ENCODE data around the gene AUNIP. TPM values are rescaled to one million over a fixed set of nuclear protein-coding genes. Genes with fewer than 3 reads are reported as not detected.
"Not testable (repeated sequence)": the region's sequence is repeated elsewhere in the genome, so short reads cannot be mapped to it uniquely, and the experiment has no call there.

The AUNIP gene
- total RNA-seq, 1 donor from 2014 or later: 0.26 TPM

DNA sequence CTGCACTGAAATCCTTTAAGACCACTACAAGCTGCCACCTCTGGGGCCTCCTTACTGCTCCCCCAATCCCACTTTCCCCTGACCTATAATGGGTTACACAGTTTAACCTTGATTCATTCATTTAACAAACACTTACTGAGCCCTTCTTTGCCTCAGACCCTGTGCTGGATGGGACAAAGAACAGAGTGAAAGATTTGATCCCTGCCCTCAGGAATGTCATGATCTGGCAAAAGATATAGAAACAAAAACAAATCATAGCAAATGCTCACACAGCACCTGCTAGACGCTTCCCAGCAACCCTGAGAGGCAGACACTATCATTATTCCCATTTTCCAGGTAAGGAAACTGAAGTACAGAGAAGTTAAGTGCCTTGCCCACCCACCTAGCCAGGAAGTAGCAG, 7.0 kb upstream of the AUNIP start:
- DNase-seq (ENCODE audit: low spot score): no peak

DNA sequence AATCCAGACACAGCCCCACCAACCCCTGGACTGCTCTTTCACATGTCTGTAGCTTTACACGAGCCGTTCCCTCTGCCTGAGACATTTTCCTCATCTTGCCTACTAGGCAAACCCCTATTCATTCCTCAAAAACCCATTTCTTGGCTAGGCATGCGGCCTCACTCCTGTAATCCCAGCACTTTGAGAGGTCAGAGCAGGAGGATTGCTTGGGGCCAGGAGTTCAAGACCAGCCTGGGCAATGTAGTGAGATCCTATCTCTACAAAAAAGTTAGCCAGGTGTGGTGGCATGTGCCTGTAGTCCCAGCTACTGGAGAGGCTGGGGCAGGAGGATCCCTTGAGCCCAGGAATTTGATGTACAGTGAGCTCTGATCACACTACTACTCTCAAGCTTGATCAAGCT, 5.2 kb upstream of the AUNIP start:
- DNase-seq (ENCODE audit: low spot score): no peak

DNA sequence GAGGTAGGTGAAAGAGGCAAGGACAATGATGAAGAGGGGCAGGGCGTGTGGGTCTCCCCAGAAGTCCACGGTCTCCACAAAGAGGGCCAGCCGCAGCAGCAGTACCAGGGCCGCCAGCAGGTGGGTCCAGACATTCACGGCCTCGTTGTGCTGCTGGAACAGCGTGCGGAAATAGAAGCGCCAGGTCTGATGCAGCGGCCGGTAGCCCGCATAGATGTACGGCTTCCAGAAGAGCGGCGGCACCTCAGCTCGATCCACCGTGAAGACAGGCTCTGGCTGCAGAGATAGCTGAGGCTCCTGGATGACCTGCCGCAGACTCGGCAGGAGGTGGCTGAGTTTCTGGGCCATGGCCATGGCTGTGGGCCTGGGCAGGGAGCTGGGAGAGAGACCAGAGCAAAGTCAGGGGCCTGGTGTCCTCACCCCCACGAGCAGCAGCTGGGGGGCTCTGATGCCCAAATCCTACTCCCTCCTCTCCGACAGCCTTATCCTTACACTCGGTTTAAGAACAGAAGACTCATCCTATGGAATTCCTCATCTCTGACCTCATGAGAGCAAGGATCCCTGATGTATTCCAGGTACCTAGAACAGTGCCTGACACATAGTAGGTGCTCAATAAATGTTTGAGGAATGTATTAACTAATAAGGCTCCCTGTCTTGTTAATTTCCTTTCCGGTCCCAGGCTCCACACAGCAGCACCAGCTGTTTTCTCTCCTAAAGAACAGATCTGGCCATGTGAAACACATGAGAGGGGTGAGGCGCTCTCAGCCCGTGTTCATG, 4.4 kb upstream of the AUNIP start:
- no peak for DNase-seq (ENCODE audit: low spot score)

DNA sequence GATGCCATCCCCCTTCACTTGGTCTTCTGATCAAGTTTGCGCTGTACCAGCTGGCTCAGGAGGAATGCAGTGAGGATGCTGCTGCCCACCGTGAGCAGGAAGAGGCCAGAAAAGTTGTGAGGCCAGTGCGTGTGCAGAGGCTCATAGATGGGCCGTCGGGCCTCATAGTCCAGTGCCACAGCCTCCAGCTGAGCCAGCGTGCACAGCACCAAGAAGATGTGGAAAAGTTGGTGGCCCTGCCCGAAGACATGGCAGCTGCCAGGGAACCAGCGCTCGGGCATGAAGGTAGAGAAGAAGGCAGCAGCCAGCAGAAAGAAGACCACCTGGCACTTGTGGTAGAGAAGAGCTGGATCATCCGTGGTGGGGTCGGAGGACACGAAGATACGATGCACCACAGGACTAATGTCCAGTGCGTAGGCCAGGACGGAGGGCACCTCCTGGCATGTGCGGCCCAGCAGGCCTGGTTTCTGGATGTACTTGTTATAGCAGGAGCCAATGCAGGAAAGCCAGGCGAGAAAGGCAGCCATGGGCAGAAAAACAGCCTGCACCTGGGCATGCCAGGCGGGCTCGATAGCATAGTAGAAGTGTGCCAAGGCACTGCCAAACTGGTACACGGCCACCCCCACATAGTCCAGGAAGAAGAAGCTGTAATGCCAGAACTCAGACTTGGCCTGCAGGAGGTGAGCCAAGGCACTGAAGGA, 3.7 kb upstream of the AUNIP start:
- no peak for DNase-seq (ENCODE audit: low spot score)

DNA sequence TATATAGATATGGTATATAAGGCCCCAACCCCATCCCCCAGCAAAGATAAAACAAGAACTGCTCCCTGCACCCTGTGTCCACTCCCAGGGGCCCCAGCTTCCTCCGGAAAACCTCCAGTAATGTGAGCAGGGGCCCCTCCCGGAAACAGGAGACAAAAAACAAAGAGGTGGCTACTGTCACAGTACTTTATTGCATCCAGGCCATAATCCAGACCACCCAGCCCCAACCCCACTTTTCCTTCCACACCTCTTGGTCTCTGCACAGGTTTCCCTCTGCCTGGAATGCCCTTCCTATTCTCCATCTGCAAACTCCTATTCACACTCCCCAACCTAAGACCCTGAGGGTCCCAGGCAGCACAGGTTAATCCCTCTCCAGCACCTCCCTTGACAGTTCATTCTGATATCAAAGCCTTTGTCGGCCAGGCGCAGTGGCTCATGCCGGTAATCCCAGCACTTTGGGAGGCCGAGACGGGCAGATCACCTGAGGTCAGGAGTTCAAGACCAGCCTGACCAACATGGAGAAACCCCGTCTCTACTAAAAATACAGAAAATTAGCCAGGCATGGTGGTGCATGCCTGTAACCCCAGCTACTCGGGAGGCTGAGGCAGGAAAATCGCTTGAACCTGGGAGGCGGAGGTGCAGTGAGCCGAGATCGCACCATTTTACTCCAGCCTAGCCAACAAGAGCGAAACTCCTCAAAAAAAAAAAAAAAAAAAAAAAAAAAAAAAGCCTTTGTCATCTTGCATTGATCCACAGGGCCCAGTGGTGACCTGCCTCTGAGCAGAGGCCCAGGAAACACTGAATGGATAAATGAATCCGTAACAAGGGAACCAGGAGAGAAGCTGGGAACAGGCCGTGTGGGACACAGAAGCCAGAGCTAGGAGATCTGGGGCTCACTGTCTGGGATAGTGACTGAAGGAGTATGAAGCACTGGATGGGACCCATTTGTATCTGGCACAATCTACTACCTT, 2.3 kb upstream of the AUNIP start:
- no peak for DNase-seq (ENCODE audit: low spot score)

DNA sequence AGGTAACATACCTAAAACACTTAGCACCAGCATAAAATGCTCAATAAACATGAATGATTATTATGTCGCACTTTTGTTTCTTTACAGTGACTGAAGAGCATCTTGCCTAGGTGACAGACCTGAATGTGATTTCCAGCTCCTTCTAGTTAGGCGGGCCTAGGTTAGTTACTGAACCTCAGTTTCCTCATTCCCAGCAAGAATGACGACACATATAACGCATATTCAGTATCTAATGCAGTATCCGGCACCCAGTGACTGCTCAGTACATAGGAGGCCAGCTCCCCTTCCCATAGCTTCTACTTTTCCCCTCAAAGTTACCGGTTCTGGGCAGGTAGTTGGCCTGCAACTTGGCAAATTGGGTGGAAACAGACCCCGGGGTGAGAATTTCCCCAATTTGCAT, 763 bp downstream of the AUNIP start:
- no peak for DNase-seq (ENCODE audit: low spot score)

DNA sequence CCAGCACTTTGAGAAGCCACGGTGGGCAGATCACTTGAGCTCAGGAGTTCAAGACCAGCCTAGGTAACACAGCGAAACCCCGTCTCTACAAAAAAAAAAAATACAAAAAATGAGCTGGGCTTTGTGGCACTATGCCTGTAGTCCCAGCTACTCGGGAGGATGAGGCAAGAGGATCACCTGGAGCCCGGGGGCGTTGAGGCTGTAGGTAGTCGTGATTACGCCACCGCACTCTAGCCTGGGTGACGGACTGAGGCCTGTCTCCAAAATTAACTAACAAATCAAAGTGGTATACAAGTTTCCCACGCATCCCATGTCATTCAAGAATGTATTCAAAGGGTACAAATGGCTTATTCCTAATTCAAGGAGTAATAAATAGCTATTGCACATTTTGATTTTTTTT, 2.4 kb downstream of the AUNIP start:
- no peak for DNase-seq (ENCODE audit: low spot score)

DNA sequence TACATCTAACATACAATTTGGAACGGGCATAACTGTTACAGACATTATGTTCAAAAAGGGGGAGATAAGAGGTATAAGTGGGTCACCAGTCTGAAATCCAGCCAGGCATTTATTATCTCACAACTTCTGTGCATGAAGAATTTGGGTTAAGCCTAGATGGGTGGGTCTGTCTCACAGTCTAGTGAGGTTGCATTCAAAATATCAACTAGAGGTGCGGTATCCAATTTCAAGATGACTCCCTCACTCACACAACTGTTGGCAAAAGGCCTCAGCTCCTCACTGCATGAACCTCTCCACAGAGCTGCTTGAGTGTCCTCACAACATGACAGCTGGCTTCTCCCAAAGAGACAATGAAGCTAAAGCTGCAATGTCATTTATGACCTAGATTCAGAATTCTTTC, 4.7 kb downstream of the AUNIP start:
- DNase-seq (ENCODE audit: low spot score): no peak

DNA sequence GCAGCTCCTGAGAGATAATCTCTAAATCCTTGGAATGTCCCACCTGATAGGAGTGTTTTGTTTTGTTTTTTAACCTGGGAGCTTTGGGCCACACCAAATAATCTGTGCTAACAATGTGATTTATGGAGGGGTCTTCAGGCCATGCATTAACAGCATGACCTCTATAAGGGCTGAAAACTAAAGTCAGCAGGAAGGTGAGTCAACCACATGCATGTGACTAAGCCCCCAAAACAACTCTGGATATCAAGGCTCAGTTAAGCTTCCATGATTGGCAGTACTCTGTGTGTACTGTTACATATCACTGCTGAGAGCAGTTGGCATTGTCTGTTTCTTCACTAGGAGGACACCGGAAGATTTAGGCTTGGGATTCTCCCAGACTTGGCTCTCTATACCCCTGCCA, 10.7 kb downstream of the AUNIP start:
- no peak for DNase-seq (ENCODE audit: low spot score)

DNA sequence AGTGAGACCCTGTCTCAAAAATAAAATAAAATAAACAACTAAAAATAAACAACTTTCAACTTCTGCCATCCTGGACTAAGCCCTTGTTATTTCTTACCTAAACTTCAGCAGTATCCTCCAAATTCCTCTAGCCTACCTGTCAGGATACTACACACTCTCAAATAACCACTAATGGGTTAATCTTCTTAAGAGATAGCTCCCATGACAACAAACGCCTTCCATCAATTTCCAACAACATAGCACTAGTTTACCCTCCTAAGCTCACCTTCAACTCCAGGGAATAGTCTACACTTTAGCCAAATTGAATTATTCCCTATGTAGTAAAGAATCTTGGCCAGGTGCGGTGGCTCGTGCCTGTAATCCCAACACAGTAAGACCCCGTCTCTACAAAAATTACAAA, 11.3 kb downstream of the AUNIP start:
- DNase-seq (ENCODE audit: low spot score): no peak

DNA sequence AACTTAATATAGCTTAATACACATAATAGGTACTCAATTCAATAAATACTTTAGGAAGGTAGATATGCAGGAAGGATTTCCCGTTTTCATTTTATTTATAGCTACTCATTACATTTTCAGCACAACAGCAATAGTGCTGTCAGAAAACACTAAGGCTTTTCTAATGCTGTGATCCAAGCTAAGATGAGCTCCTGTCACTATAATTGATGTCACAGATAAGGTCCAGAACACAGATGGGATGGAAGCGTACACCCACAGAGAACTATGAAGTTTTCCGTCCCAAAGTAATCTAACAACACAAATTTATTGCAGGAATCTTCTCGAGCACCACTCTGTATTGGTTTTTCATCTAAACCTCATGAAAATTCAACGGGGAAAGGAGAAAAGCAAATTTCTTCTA, 13.6 kb downstream of the AUNIP start:
- no peak for DNase-seq (ENCODE audit: low spot score)

DNA sequence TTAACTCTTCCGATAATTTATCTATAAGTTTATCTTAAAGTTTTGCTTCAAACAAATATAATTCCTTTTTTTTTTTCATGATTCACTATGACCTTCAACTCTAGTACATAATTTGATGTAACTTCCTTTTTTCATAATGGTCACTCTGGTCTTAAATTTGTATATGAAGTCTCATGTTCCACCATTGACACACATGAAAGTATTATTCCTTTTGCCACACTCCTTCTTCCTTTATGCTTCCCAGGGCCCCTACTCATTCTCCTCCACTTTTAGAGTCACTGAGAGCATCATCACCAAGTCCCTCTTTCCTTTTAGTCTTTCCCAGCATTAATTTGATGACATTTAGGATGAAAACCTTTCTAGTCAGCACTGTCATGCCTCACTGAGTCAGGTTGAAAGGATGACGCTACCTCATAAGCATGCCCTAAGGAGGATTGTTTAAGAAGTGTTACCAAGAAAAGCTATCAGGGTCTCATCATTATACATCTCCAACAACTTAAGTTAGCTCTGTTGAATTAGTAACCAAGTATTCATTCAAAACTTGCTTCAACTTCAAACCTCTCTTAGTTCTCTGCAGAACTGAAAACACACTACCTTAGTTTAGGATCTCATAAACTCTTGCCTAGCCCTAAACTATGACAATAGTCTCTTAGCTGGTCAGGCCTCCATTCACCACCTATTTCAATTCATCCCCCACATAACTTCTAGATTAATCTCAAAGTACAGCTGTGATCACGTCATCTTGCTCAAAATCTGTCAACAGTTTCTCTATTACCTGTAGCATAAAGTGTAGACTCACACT, 14.5 kb downstream of the AUNIP start:
- no peak for DNase-seq (ENCODE audit: low spot score)

DNA sequence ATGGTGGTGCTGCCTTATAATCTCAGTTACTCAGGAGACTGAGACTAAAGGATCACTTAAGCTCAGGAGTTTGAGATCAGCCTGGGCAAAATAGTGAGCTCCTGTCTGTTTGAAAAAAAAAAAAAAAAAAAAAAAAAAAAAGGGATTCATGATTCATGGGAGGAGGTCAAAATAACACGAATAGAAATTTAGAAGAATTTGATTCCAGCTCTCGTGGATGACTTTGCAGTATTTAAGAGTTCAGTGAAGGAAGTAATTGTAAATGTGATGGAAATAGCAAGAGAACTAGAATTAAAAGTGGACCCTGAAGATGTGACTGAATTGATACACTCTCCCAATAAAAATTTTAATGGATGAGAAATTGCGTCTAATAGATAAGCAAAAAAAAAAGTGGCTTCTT, 15.8 kb downstream of the AUNIP start:
- no peak for DNase-seq (ENCODE audit: low spot score)

DNA sequence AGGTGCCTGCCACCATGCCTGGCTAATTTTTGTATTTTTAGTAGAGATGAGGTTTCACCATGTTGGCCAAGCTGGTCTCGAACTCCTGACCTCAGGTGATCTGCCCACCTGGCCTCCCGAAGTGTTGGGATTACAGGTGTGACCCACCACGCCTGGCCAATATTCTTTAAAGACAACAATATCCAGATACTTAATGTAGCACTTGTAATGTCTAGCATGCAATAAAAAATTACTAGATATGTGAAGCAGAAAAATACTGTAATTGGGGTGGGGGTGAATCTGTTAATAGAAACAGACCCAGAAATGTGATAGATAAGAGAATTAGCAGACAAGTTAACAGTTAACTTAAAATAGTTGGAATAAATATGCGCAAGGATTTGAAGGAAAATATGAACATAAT, 19.4 kb downstream of the AUNIP start:
- not testable (repeated sequence) for DNase-seq (ENCODE audit: low spot score)

DNA sequence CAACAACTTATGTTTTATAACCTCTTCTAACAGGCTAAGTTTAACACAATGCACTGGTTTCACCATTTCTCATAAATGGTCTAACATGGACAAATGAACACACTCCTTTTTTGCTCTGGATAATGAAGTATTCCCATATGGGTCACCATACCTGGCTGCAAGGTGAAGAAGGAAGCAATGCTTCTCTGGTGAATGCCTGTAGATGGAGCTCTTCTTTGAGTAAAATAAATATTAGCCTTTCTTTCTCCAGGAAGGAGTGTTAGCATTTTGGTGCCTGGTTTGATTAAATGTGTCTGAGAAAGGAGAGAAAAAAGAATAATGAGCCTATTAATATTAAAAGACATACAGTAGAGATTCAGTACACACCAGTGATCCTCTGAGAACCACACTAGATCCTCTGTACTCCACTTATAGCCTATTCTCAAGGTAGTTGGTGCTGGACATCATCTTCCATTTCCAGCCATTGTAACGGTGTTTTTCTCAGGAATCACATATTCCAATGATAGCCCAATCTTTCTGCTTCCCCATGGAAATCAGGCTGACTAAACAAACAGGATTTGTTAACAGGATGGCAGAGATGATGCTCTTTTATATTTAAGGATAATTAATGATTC, 21.9 kb downstream of the AUNIP start:
- no peak for DNase-seq (ENCODE audit: low spot score)

DNA sequence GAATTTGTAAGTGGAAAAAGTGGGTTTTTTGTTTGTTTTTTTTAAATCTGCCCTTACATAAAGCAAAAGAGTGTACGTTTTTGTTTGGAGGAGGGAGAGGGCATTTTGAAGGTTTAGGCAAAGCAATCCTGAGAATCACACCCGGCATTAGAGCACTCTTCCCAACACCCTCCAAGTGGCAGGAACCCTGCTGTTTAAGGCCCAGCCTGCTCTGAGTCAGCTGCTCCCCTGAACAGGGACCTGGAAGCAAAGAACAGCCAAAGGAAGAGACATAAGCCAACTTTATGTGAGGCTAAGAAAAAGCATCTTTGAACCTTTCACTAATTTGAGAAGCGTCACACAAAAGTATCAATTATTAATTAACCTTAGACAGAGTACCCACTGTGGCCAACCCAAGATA, 22.6 kb downstream of the AUNIP start:
- DNase-seq (ENCODE audit: low spot score): no peak

DNA sequence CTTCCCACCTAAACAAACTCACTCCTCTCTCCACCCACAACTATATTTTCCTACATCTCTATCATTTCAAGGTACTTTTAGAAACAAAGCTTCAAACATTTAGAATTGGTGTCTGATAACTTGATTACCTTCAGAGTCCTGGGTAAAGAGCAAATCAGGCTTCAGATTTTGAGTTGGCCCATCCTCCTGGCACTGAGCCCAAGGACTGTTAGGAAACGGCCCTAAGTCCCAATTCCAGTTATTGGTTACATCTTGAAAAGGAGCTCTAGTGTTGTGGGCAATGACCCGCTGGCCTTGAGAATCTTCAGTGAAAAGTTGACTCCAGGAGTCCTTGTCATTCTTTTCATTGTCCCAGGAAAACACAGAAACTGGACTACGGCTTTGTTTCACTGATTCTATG, 24.4 kb downstream of the AUNIP start:
- DNase-seq (ENCODE audit: low spot score): no peak

DNA sequence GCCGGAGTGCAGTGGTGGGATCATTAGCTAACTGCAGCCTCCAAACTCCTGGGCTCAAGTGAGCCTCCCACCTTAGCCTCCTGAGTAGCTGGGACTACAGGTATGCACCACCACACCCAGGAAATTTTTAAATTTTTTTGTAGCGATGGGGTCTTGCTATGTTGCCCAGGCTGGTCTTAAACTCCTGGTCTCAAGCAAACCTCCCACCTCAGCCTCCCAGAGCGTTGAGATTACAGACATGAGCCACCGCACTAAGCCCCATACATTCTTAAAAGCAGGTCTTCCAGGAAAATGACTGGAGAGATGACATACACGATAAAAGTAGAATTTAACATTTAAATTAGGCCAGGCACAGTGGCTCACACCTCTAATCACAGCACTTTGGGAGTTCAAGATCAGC, 26.1 kb downstream of the AUNIP start:
- DNase-seq (ENCODE audit: low spot score): no peak

DNA sequence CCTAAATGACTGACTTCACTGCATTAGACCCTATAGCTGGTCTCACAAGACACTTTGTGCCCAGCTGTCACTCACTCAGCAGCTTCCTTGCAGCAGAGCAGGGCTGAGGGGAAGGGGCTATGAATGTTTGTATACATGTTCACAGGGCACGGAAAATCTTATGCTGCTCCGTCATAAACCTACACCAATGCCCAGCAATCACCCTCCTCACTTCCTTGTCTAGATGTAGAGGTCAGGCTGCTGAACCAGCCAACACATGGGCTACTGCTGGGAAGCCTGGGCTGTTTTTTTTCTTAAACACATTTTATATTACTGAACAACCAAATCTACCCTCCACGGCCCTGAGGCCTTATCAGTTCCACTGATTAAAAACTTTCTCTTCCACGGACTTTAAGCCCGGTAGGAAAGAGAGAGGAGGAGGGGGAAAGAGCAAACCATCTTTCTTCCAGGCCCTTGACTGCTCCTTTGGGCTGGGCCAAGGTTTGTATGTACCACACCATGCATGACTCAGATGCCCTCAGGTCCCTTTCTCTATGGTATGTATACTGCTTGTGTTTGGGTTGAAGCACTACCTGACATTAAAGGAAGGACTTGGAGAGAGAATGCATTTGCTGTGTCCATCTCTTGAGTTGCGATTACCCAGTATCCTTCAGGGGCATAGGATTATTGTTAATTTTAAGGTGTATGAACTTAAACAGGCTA, 26.8 kb downstream of the AUNIP start:
- DNase-seq (ENCODE audit: low spot score): no peak

DNA sequence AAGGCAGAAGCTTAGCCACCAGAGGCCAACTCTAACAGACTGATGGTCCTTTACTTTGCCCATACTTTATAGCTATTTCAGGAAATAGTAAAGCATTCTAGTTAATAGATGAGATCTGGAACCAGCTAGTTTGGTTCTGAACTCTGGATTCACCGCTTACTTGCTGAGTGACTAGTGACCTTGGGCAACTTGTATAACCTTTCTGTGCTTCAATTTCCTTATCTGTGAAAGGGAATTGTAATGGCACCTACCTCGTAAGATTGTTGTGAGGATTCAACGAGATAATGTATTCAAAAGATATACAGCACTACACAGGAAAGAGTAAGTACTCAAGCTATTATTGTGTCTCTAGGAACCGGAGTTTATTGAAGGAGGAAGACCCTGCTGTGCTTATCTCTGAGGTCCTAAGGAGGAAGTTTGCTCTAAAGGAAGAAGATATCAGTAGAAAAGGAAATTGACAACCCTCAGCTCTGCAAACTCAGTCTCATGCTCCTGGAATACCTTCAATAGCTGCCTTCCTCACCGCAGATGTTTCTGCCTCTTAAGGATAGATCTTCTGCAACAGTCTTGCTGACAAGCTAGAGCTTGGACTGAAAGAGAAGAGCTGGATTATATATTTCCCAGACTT, 27.6 kb downstream of the AUNIP start:
- DNase-seq (ENCODE audit: low spot score): no peak
